K562 (cell line): ENCODE data around the gene SYNGR4. TPM values are rescaled to one million over a fixed set of nuclear protein-coding genes. Genes with fewer than 3 reads are reported as not detected.

ENCODE experiments used
- ADNP ChIP-seq: fragments of 200-800 bp; sonication (Bioruptor generic); IDR thresholded peaks from 2 replicates; pipeline ENCODE4 v1.6.1; 2016; ENCODE audit warnings: missing genetic modification characterization, missing compliant biosample characterization
- DPF2 ChIP-seq: fragments of 450-650 bp; IDR thresholded peaks from 2 replicates; pipeline ENCODE4 v1.6.1; 2016
- ETV6 ChIP-seq, 3 experiments: fragments of 150-350 bp in 1 of 3; sonication (generic) in 1 of 3; formaldehyde crosslinking in 1 of 3; IDR thresholded peaks; 2 replicates each; pipeline versions ENCODE4 v1.6.1 to v1.8.0; 2014 to 2022; ENCODE audit warnings: borderline replicate concordance in 2 of 3, low read depth in 2 of 3, antibody characterized with exemption in 1 of 3, low read length in 1 of 3, mild to moderate bottlenecking in 1 of 3, missing genetic modification reagents in 1 of 3
- GTF2E2 ChIP-seq: fragments of 200-800 bp; sonication (Bioruptor generic); IDR thresholded peaks from 2 replicates; pipeline ENCODE4 v1.6.1; 2016; ENCODE audit warnings: missing genetic modification characterization, missing compliant biosample characterization
- KLF1 ChIP-seq: fragments of 450-650 bp; IDR thresholded peaks from 2 replicates; pipeline ENCODE4 v1.6.1; 2016; ENCODE audit warnings: missing genetic modification characterization, missing compliant biosample characterization
- LCOR ChIP-seq: sonication (generic); formaldehyde crosslinking; IDR thresholded peaks from 2 replicates; pipeline ENCODE4 v1.8.0; 2022; ENCODE audit warnings: mild to moderate bottlenecking, missing genetic modification reagents
- MCM2 ChIP-seq: fragments of 450-650 bp; IDR thresholded peaks from 2 replicates; pipeline ENCODE4 v1.6.1; 2017; ENCODE audit warnings: low read depth, mild to moderate bottlenecking
- PRPF4 ChIP-seq: fragments of 200-400 bp; formaldehyde crosslinking; IDR thresholded peaks from one replicate; pipeline ENCODE4 v1.6.1; 2017; ENCODE audit warnings: low read length, low read depth, mild to moderate bottlenecking; ENCODE audit not compliant: insufficient read depth, poor library complexity, severe bottlenecking
- RBM22 ChIP-seq: fragments of 200-400 bp; formaldehyde crosslinking; IDR thresholded peaks from 2 replicates; pipeline ENCODE4 v1.6.1; 2018; ENCODE audit warnings: low read length, low read depth; ENCODE audit not compliant: poor library complexity, severe bottlenecking
- SAP30 ChIP-seq: fragments of 200-600 bp; sonication (generic); IDR thresholded peaks from 2 replicates; pipeline ENCODE4 v1.6.1; 2012; ENCODE audit warnings: borderline replicate concordance, low read depth, mild to moderate bottlenecking, moderate library complexity, low read length, control low read depth, inconsistent platforms; ENCODE audit not compliant: insufficient read depth, poor library complexity, severe bottlenecking
- TAL1 ChIP-seq: fragments of 450-650 bp; IDR thresholded peaks from 2 replicates; pipeline ENCODE4 v1.6.1; 2016; ENCODE audit warnings: mild to moderate bottlenecking
- TCF7 ChIP-seq: sonication (generic); IDR thresholded peaks from 2 replicates; pipeline ENCODE4 v1.6.1; 2016; ENCODE audit warnings: antibody characterized with exemption, borderline replicate concordance
- TCFL5 ChIP-seq: fragments of 250-450 bp; sonication (Bioruptor Pico); conservative IDR thresholded peaks from 2 replicates; pipeline ENCODE4 v1.6.1; 2021; ENCODE audit warnings: mild to moderate bottlenecking, moderate library complexity, matching md5 sums
- ZNF707 ChIP-seq: fragments of 250-450 bp; sonication (Bioruptor Pico); conservative IDR thresholded peaks from 2 replicates; pipeline ENCODE4 v1.8.0; 2022; ENCODE audit warnings: inconsistent platforms, mild to moderate bottlenecking, moderate library complexity
- polyA plus RNA-seq, 8 experiments: library from polyadenylated mRNA; depleted of rRNA in 4 of 8; stranded (reverse) in 5 of 8; unstranded in 3 of 8; fragments of >200 nt; fragmentation: Nextera tagmentation in 2 of 8; fragmentation: Illumina TruSeq in 1 of 8; extraction: Ambion mirVana in 2 of 8; extraction: Trizol in 1 of 8; gene quantifications; 2 replicates each; pipeline versions ENCODE4 v1.2.1 to v1.2.3, GENCODE V29; 2011 to 2014; ENCODE audit warnings: inconsistent platforms in 1 of 8, missing spikeins in 1 of 8
- total RNA-seq, 7 experiments: library from RNA; depleted of rRNA in 6 of 7; stranded (reverse); fragments of >200 nt in 6 of 7; fragmentation: Illumina TruSeq in 2 of 7; extraction: Trizol in 2 of 7; gene quantifications; 2 replicates each; pipeline versions ENCODE4 v1.2.1 to v1.2.3, GENCODE V29; 2011 to 2021; ENCODE audit warnings: low replicate concordance in 1 of 7
- TF ChIP-seq, protein P1 (sequence below): fragments of 200-800 bp; sonication (Bioruptor generic); IDR thresholded peaks from 2 replicates; pipeline ENCODE4 v1.6.1; 2017; ENCODE audit warnings: missing genetic modification characterization, missing compliant biosample characterization
- TF ChIP-seq, protein P2 (sequence below): IDR thresholded peaks from 3 replicates; pipeline ENCODE4 v1.6.1; 2011; ENCODE audit warnings: borderline replicate concordance, mild to moderate bottlenecking; ENCODE audit not compliant: insufficient read length, insufficient read depth
- TF ChIP-seq, protein P3 (sequence below): sonication (generic); formaldehyde crosslinking; IDR thresholded peaks from 2 replicates; pipeline ENCODE4 v1.8.0; 2023; ENCODE audit warnings: mild to moderate bottlenecking, missing genetic modification reagents
- TF ChIP-seq, protein P4 (sequence below): fragments of 250-450 bp; sonication (Bioruptor Pico); IDR thresholded peaks from 2 replicates; pipeline ENCODE4 v1.5.0; 2021; ENCODE audit warnings: mild to moderate bottlenecking, borderline replicate concordance

The SYNGR4 gene
- total and polyA plus RNA-seq, 9 of the 15 experiments (the other 6 are each of a cell fraction or from before 2014, with no cell fraction given) = 0.07 to 0.14 TPM; not detected in 7

DNA sequence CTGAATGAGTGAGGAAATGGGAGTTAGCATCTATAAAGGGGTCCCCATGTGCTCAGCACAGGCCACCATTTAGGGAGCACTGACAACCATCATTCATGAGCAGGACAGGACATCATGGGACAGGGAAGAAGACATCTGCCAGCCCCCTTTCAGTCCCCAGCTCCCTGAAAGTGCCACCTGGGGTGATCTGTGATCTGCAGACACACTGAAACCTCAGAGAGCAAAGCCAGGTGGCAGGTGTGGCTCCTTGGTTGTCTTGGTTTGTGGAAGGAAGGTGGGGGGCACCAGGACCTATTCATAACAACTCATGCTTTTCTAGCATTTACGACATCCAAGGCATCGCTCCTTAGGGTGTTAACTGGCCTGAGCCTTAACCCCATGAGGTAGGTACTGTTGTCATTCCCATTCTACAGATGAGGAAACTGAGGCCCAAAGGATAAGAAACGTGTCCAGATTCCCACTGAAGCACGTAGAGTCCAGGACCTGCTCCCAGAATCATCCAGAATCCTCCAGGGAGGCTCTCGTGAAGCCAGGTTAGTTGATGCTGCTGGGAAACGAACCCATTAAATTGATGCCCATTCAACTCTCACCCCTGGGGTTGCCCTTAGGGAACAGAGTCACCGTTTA is 21.4 kb downstream of the SYNGR4 start (continued):
- TF ChIP-seq, protein P1, sequence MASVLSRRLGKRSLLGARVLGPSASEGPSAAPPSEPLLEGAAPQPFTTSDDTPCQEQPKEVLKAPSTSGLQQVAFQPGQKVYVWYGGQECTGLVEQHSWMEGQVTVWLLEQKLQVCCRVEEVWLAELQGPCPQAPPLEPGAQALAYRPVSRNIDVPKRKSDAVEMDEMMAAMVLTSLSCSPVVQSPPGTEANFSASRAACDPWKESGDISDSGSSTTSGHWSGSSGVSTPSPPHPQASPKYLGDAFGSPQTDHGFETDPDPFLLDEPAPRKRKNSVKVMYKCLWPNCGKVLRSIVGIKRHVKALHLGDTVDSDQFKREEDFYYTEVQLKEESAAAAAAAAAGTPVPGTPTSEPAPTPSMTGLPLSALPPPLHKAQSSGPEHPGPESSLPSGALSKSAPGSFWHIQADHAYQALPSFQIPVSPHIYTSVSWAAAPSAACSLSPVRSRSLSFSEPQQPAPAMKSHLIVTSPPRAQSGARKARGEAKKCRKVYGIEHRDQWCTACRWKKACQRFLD = no peak
- 0 out of 2 replicates have a peak, but pooled peaks have one; percentile 48 for TF ChIP-seq ADNP (tag)
- no peak for TF ChIP-seq TCF7
- TF ChIP-seq, protein P2, sequence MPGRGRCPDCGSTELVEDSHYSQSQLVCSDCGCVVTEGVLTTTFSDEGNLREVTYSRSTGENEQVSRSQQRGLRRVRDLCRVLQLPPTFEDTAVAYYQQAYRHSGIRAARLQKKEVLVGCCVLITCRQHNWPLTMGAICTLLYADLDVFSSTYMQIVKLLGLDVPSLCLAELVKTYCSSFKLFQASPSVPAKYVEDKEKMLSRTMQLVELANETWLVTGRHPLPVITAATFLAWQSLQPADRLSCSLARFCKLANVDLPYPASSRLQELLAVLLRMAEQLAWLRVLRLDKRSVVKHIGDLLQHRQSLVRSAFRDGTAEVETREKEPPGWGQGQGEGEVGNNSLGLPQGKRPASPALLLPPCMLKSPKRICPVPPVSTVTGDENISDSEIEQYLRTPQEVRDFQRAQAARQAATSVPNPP = no peak
- TF ChIP-seq DPF2 = no peak
- TF ChIP-seq MCM2 = no peak
- TF ChIP-seq RBM22 = no peak
- TF ChIP-seq, protein P3, sequence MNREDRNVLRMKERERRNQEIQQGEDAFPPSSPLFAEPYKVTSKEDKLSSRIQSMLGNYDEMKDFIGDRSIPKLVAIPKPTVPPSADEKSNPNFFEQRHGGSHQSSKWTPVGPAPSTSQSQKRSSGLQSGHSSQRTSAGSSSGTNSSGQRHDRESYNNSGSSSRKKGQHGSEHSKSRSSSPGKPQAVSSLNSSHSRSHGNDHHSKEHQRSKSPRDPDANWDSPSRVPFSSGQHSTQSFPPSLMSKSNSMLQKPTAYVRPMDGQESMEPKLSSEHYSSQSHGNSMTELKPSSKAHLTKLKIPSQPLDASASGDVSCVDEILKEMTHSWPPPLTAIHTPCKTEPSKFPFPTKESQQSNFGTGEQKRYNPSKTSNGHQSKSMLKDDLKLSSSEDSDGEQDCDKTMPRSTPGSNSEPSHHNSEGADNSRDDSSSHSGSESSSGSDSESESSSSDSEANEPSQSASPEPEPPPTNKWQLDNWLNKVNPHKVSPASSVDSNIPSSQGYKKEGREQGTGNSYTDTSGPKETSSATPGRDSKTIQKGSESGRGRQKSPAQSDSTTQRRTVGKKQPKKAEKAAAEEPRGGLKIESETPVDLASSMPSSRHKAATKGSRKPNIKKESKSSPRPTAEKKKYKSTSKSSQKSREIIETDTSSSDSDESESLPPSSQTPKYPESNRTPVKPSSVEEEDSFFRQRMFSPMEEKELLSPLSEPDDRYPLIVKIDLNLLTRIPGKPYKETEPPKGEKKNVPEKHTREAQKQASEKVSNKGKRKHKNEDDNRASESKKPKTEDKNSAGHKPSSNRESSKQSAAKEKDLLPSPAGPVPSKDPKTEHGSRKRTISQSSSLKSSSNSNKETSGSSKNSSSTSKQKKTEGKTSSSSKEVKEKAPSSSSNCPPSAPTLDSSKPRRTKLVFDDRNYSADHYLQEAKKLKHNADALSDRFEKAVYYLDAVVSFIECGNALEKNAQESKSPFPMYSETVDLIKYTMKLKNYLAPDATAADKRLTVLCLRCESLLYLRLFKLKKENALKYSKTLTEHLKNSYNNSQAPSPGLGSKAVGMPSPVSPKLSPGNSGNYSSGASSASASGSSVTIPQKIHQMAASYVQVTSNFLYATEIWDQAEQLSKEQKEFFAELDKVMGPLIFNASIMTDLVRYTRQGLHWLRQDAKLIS (CRISPR knock-in tag) = no peak
- no peak for TF ChIP-seq TCFL5 (CRISPR knock-in tag)
- TF ChIP-seq, protein P4, sequence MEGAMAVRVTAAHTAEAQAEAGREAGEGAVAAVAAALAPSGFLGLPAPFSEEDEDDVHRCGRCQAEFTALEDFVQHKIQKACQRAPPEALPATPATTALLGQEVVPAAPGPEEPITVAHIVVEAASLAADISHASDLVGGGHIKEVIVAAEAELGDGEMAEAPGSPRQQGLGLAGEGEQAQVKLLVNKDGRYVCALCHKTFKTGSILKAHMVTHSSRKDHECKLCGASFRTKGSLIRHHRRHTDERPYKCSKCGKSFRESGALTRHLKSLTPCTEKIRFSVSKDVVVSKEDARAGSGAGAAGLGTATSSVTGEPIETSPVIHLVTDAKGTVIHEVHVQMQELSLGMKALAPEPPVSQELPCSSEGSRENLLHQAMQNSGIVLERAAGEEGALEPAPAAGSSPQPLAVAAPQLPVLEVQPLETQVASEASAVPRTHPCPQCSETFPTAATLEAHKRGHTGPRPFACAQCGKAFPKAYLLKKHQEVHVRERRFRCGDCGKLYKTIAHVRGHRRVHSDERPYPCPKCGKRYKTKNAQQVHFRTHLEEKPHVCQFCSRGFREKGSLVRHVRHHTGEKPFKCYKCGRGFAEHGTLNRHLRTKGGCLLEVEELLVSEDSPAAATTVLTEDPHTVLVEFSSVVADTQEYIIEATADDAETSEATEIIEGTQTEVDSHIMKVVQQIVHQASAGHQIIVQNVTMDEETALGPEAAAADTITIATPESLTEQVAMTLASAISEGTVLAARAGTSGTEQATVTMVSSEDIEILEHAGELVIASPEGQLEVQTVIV (CRISPR knock-in tag) = no peak
- no peak for TF ChIP-seq TAL1
- TF ChIP-seq SAP30 = no peak
- no peak for TF ChIP-seq ETV6 (IDR thresholded peaks at IDR 0.05; ENCODE audit: borderline replicate concordance in 1 of 2, low read depth in 2 of 2, low read length in 1 of 2)
- no peak for TF ChIP-seq ETV6 (CRISPR knock-in tag; IDR thresholded peaks at IDR 0.05; ENCODE audit: borderline replicate concordance)
- no peak for TF ChIP-seq PRPF4
- no peak for TF ChIP-seq ZNF707
- no peak for TF ChIP-seq KLF1 (tag)
- no peak for TF ChIP-seq LCOR
- TF ChIP-seq GTF2E2 = no peak
